Measurements from ENCODE around the gene TRIM51.
"Not testable (repeated sequence)": the region's sequence is repeated elsewhere in the genome, so short reads cannot be mapped to it uniquely, and the experiment has no call there.

The TRIM51 gene, protein sequence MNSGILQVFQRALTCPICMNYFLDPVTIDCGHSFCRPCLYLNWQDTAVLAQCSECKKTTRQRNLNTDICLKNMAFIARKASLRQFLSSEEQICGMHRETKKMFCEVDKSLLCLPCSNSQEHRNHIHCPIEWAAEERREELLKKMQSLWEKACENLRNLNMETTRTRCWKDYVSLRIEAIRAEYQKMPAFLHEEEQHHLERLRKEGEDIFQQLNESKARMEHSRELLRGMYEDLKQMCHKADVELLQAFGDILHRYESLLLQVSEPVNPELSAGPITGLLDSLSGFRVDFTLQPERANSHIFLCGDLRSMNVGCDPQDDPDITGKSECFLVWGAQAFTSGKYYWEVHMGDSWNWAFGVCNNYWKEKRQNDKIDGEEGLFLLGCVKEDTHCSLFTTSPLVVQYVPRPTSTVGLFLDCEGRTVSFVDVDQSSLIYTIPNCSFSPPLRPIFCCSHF

DNA sequence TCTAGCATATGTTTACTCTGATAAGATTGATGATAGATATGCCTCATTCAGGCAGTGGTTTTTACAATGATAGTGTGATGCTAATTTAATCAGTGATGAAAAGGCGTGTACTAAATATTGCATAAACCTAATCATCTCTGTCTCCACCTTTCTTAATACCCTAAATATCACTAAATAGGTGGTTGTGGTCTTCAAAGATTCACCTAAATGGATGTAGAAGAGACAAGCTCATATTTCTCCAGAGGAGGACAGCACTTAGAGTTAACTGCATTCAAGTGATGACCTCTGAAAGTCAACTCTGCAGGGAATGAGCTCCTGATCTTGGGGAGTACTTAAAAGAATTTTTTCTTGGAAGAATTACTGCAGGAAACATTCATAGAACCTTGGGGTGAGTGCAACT, at the start of gene TRIM51:
TSS of gene TRIM51 (plus strand) at position 301 of the 400 bp plus-strand sequence. CDS start 2,132 bp downstream, outside the sequence.
- DNase-seq: not testable (repeated sequence)

DNA sequence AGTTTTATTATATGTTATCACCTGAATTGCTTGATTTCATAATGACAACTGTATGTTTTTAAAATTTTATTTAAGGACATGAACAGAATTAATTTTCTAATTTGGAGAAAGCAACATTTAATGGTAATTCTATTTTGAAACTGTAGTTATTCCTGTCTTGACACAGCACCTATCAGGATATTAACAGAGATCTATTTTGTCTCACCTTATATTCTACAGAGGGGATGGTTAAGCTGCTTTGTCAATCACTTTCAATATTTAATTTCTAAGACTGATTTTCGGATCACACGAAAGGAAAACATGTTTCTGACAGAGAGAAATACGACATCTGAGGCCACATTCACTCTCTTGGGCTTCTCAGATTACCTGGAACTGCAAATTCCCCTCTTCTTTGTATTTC, 44.6 kb upstream of the TRIM51 start, which contains the start of gene OR5D16:
TSS of gene OR5D16 (plus strand) at position 301 of the 400 bp plus-strand sequence. CDS start at position 301, 0 bp downstream.
- DNase-seq: no peak

DNA sequence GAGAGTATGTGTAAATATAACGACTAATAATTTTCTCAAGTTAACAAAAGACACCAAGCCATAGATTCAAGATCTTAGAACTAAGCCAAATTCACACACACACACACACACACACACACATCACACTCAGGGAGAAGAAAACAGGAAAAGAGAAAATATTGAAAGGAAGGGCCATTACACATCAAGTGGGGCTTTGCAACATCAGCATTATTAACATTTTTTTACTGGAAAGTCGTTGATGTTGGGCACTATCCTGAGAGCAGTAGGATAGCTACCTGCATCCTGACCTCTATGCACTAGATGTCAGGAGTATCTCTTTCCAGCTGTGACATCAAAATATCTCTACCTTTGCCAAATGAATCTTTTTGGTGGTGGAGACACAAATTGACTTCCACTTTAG, 35.6 kb upstream of the TRIM51 start:
- DNase-seq: no peak

DNA sequence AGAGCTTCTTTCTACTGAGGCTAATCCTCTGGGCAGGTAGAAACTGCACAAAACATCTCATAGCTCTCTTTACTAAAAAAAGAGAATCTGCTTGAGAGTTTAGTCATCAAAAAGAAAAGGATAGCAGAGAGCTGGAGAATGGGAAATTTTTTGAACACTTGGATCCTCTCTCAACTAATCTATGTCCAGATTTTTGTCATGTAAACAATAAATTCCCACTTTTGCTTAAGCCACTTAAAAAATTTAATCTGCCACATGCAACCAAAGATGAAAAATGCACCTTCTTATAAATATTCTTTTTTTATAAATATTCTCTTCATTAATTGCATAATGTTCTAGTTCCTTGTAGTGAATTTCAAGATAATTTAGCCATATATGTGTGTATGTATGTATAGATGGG, 34.1 kb upstream of the TRIM51 start:
- no peak for DNase-seq

DNA sequence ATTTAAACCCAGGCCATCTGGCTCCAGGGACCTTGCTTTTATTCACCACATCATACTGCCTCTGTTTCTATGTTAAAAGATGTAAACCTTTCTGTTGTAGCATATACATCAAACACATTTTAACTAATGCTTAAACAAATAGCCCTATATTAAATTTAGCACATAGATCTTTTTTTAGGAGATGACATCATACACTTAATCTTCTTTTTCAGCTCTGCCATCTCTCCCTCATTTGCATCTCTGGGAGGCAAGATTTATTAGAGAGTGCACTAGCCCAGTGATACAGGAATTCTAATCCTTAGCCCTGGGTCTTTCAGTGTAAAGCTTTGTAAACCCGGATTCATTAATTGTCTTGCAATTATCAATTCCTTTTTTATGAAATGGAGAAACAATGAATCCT, 31.0 kb upstream of the TRIM51 start:
- DNase-seq: no peak

DNA sequence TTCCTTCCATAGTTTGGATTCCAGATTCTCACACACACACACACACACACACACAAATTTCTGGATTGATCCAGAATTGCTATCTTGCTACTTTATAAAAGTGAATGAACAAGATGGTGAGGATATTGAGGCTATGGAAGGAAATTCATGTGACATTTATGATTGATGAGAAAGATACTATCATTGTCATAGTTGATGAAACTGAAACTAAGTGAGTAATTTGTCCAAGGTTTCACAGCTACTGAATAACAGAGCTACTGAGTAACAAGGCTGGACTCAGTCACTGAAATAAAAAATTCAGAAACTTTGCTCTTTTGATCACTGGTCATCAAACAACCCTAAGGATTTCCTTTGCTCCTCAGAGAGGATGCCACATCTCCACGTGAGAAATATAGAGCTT, 28.4 kb upstream of the TRIM51 start:
- DNase-seq: no peak

DNA sequence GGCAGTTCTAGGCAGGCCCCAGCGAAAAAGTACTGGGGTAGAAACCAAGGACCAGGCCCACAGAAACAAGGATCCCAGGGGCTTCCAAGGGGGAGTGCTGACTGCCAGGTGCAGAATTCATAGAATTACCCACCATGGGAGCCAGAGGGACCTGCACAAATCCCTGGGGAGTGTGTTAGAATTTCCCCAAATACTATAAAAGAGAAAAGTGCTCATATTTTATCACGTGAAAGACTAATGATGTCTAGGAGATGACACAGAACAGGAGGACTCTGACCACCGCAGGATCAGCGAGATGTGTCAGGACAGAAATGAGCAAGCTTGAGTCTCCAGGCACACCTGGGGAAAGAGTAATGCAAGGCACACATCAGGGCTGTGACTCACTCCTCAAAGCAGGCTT, 15.7 kb upstream of the TRIM51 start:
- not testable (repeated sequence) for DNase-seq

DNA sequence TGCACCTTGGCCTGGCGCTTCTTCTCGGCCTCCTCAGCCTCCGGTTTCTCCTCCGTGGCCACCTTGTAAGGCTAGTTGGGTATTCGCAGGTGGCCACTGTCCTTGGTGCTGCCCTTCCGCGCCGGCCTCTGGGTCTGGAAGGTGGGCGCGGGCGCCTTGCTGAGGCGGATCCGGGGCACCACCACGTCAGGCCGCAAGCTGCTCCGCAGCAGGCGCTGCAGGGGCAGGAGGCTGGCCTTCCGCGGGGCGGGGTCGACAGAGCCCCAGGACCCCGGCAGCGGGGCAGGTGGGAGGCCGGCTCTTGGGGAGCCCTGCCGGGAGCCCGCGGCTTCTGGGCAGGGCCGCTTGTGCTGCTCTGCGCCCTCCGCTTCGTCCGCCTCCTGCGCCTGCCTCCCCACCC, 10.4 kb upstream of the TRIM51 start:
- not testable (repeated sequence) for DNase-seq

DNA sequence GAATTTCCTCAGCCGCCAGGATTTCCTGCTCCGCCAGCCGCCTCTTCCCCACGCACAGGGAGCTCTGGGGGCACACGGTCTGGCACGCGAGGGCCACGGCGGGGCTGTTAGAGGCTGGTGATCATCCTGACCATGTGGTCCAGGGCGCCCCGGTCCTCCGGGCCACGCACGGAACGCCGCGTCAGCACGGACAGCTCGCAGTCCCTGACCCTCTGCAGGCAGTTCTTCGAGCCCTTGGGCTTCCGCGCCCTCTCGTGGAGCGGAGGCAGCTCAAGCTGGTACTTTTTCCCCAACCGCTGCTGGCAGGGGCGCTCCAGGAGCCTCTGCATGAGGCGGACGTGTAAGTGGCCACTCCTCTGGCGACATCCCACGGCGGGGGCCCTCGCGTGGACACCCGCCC, 10.0 kb upstream of the TRIM51 start:
- not testable (repeated sequence) for DNase-seq

DNA sequence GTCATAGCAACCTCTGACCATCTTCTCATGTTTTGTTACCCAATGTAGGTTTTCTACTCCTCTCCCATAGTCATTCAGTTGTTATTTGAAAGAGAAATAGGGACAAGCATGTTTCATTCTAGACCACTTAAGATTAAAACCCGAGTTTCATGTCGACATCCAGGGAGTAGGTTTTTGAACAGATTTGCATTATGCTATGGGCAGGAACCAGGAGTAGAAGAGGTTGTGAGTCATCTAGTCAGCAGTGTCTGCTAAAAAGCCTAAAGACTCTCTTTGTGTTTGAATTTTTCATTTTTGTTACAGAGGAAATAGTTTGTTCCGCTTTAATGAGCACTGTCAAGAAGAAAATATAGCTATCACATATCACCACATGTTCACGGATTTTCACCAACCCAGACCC, 1.9 kb downstream of the TRIM51 start:
- DNase-seq: not testable (repeated sequence)

DNA sequence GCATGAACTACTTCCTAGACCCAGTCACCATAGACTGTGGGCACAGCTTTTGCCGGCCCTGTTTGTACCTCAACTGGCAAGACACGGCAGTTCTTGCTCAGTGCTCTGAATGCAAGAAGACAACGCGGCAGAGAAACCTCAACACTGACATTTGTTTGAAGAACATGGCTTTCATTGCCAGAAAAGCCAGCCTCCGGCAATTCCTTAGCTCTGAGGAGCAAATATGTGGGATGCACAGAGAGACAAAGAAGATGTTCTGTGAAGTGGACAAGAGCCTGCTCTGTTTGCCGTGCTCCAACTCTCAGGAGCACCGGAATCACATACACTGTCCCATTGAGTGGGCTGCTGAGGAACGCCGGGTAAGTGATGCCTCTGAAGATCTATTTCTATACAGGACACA, 2.4 kb downstream of the TRIM51 start:
- DNase-seq: not testable (repeated sequence)

DNA sequence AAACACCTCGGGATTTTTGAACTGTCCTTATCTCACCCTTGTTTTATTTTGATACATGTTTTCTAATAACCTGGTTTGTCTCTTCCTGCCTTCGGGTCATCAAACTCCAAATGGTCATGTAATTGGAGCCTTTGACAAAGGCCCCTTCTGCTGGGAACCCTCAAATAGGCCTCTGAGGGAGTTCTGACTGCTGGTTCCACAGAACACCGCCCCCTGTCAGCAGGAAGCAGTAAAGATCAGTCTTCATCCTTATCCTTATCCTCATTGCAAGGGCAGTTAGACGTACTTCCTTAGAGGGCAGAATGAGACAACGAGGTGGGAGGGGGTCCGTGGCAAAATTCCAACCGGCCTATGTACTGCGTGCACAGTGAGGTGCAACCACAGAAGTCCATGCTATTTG, 12.1 kb downstream of the TRIM51 start:
- no peak for DNase-seq

DNA sequence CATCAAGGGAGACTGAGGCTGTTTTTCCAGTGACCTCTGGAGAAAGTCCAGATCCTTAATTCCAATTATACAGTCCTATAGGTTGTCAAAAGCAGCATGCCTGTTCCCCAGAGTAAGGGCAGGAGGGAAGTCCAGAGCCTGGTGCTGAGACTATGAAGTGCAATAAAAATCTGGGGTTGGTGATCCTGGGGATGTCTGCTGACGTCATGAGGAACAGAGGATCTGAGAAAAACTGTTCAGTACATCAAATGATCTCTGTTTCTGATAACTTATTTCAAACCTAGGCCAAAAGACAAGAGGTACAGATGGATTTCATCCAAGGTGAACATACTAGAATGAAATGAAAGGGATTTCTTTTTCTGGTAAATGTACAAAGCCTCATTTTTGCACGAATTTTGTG, 19.2 kb downstream of the TRIM51 start:
- no peak for DNase-seq

DNA sequence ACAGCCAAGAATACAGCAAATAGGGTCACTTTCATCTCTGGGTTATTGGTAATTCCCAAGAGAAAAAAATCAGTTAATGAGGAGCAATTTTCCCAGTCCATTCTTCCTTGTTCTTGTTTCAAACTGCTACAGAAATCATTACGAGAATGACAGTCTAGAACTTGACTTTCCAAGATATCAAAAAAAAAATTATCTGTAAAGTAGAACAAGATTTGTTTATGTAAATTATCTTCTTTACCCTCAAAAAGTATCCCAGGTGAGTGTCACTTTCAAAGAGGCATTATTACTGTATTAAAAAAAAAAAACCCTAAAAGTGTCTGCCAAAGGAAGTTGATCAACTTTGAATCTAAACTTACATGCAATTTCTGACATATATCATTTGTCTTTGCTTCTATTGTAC, 31.4 kb downstream of the TRIM51 start, which contains the start of gene OR5W2:
TSS of gene OR5W2 (minus strand) at position 101 of the 400 bp plus-strand sequence. CDS start at position 101, 0 bp downstream.
- no peak for DNase-seq

DNA sequence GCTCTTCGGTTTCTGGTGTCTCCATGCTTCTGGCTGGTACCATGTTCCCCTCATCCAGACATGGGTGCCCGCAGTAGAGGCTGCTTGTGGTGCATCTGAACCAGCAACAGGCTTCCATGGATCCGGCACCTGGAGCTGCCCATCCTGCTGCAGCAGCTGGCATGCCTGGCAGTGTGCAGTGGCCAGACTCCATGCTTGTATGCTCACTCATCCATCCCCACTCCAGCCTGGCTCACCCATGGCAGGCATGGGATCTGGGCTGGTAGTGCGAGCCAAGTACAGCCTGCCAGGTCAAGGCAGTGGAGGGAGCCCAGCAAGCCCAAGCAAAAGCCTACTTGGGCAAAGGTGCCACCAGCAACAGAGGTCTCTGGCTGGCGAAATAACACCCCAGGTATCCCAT, 37.4 kb downstream of the TRIM51 start:
- DNase-seq: no peak

DNA sequence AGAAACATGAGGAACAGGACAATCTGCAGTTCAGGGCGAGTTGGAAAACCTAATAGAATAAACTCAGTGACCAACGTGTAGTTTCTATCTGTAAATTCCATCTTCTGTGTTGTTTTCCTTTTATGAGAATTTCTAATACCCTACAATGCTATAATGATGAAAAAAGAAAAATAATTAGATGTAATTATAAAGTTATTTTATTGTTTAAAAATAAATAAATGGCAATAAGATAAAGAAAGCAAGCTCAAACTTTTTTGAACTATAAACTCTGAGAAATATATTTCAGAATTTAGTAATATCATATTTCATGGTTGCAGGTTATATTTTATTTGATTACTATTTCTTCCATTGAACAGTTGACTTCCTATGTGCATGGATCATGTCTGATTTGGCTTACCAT, 53.2 kb downstream of the TRIM51 start, which contains the start of gene OR5I1:
TSS of gene OR5I1 (minus strand) at position 101 of the 400 bp plus-strand sequence. CDS start at position 101, 0 bp downstream.
- no peak for DNase-seq
